Vagina (tissue), 2 donors: Measurements from ENCODE around the gene STAT5B.
"Not testable (repeated sequence)": the region's sequence is repeated elsewhere in the genome, so short reads cannot be mapped to it uniquely, and the experiment has no call there.

Experiments
- CTCF ChIP-seq, 3 experiments: fragments of 450-650 bp in 2 of 3; fragments of 200-600 bp in 1 of 3; sonication (generic) in 1 of 3; IDR thresholded peaks; one replicate each; pipeline ENCODE4 v1.5.1; 2017 to 2019; ENCODE audit warnings: antibody characterized with exemption in 3 of 3, mild to moderate bottlenecking in 2 of 3, moderate library complexity in 2 of 3
- POLR2A ChIP-seq, 2 donors: fragments of 450-650 bp; IDR thresholded peaks; one replicate each; pipeline ENCODE4 v1.6.1; 2017; ENCODE audit warnings: antibody characterized with exemption in 2 of 2, mild to moderate bottlenecking in 2 of 2, moderate library complexity in 2 of 2
- POLR2AphosphoS5 ChIP-seq, 2 donors: sonication (generic); formaldehyde crosslinking; IDR thresholded peaks; one replicate each; pipeline ENCODE4 v1.9.0; 2017; ENCODE audit warnings: antibody characterized with exemption in 2 of 2, mild to moderate bottlenecking in 2 of 2, low read depth in 1 of 2; ENCODE audit not compliant: insufficient read depth in 1 of 2

GRCh38 chr17:42305031-42305330, 28.8 kb upstream of the STAT5B start:
- TF ChIP-seq POLR2AphosphoS5 (IDR thresholded peaks at IDR 0.05; ENCODE audit: insufficient read depth in 1 of 2, low read depth in 1 of 2); CTCF (IDR thresholded peaks at IDR 0.05); POLR2A (IDR thresholded peaks at IDR 0.05): not testable (repeated sequence)
